GM23338 (cell line): ENCODE data around the gene CDC45. TPM values are rescaled to one million over a fixed set of nuclear protein-coding genes. Genes with fewer than 3 reads are reported as not detected.

Source experiments
- ATAC-seq: fragments of 200-7000 bp; cut with Tn5 transposase; 3 replicates; pipeline ENCODE4 v1.9.1; 2020
- DNase-seq: peaks from one replicate; pipeline ENCODE4 v3.0.0-alpha.2; 2015; ENCODE audit warnings: low spot score
- H2AFZ ChIP-seq: fragments of 200-600 bp; sonication (generic); 2 replicates; pipeline ENCODE4 v1.8.0; 2016; ENCODE audit warnings: antibody characterized with exemption, mild to moderate bottlenecking, moderate library complexity
- H3F3A ChIP-seq: fragments of 200-600 bp; sonication (generic); replicated peaks from 2 replicates; pipeline ENCODE4 v1.8.0; 2017; ENCODE audit warnings: antibody characterized with exemption, mixed run types, low read depth
- H3K27ac ChIP-seq: fragments of 200-600 bp; sonication (generic); 2 replicates; pipeline ENCODE4 v1.6.1; 2016; ENCODE audit warnings: low read depth
- H3K27me3 ChIP-seq: fragments of 200-600 bp; sonication (generic); 2 replicates; pipeline ENCODE4 v1.8.0; 2016; ENCODE audit warnings: mild to moderate bottlenecking, mixed run types, moderate library complexity; ENCODE audit not compliant: insufficient read depth
- H3K36me3 ChIP-seq: fragments of 200-600 bp; sonication (generic); 2 replicates; pipeline ENCODE4 v1.8.0; 2016; ENCODE audit warnings: mild to moderate bottlenecking; ENCODE audit not compliant: insufficient read depth
- H3K4me1 ChIP-seq: fragments of 200-600 bp; sonication (generic); 2 replicates; pipeline ENCODE4 v1.8.0; 2016; ENCODE audit warnings: mild to moderate bottlenecking, moderate library complexity; ENCODE audit not compliant: insufficient read depth
- H3K4me2 ChIP-seq: fragments of 200-600 bp; sonication (generic); 2 replicates; pipeline ENCODE4 v1.7.1; 2017; ENCODE audit warnings: mixed run types
- H3K4me3 ChIP-seq: fragments of 200-600 bp; sonication (generic); 2 replicates; pipeline ENCODE4 v1.6.1; 2016; ENCODE audit warnings: mixed run types
- H3K79me2 ChIP-seq: fragments of 200-600 bp; sonication (generic); replicated peaks from 2 replicates; pipeline ENCODE4 v1.8.0; 2017; ENCODE audit warnings: mild to moderate bottlenecking; ENCODE audit not compliant: insufficient read depth
- H3K9me2 ChIP-seq: fragments of 200-600 bp; sonication (generic); 2 replicates; pipeline ENCODE4 v1.8.0; 2017; ENCODE audit not compliant: insufficient read depth
- H4K20me1 ChIP-seq: fragments of 200-600 bp; sonication (generic); replicated peaks from 2 replicates; pipeline ENCODE4 v1.8.0; 2017; ENCODE audit warnings: mild to moderate bottlenecking; ENCODE audit not compliant: insufficient read depth
- H3K27ac Mint-ChIP-seq: 2 replicates; pipeline ENCODE4 v1.8.0; 2020; ENCODE audit warnings: inconsistent platforms, mild to moderate bottlenecking, moderate library complexity, mixed read lengths
- H3K27me3 Mint-ChIP-seq: 3 replicates; pipeline ENCODE4 v1.8.0; 2022; ENCODE audit warnings: low read depth, mild to moderate bottlenecking, moderate library complexity, mixed read lengths, inconsistent platforms; ENCODE audit not compliant: insufficient read depth, poor library complexity
- H3K36me3 Mint-ChIP-seq: 3 replicates; pipeline ENCODE4 v1.8.0; 2021; ENCODE audit warnings: low read depth, mild to moderate bottlenecking, inconsistent platforms, moderate library complexity, mixed read lengths
- H3K4me1 Mint-ChIP-seq: 3 replicates; pipeline ENCODE4 v1.8.0; 2020; ENCODE audit warnings: mild to moderate bottlenecking, inconsistent platforms, mixed read lengths
- H3K4me3 Mint-ChIP-seq: 3 replicates; pipeline ENCODE4 v1.8.0; 2021; ENCODE audit warnings: moderate library complexity, mild to moderate bottlenecking, inconsistent platforms, mixed read lengths
- H3K9me3 Mint-ChIP-seq: 3 replicates; pipeline ENCODE4 v1.8.0; 2020; ENCODE audit warnings: moderate library complexity, mild to moderate bottlenecking, inconsistent platforms, mixed read lengths
- CTCF ChIP-seq, 2 experiments: fragments of 200-600 bp in 1 of 2; sonication (generic) in 1 of 2; conservative IDR thresholded peaks; 2 replicates each; pipeline versions ENCODE4 v1.5.1 to v1.6.1; 2016 to 2017; ENCODE audit warnings: antibody characterized with exemption in 2 of 2, low read depth in 2 of 2, mild to moderate bottlenecking in 2 of 2, moderate library complexity in 1 of 2
- EZH2 ChIP-seq: fragments of 200-600 bp; sonication (generic); IDR thresholded peaks from one replicate; pipeline ENCODE4 v1.8.0; 2017; ENCODE audit warnings: antibody characterized with exemption, mild to moderate bottlenecking, low read depth; ENCODE audit not compliant: unreplicated experiment
- EZH2phosphoT487 ChIP-seq: fragments of 200-600 bp; sonication (generic); IDR thresholded peaks from one replicate; pipeline ENCODE4 v1.8.1; 2018; ENCODE audit warnings: antibody characterized with exemption; ENCODE audit not compliant: unreplicated experiment
- JUNB ChIP-seq: IDR thresholded peaks from one replicate; pipeline ENCODE4 v1.6.1; 2016; ENCODE audit warnings: antibody characterized with exemption; ENCODE audit not compliant: unreplicated experiment
- NANOG ChIP-seq: IDR thresholded peaks from 2 replicates; pipeline ENCODE4 v1.6.1; 2016; ENCODE audit warnings: antibody characterized with exemption, borderline replicate concordance
- POLR2AphosphoS5 ChIP-seq: IDR thresholded peaks from 2 replicates; pipeline ENCODE4 v1.6.1; 2016; ENCODE audit warnings: antibody characterized with exemption, low read depth
- STAT1 ChIP-seq: IDR thresholded peaks from one replicate; pipeline ENCODE4 v1.6.1; 2016; ENCODE audit warnings: antibody characterized with exemption; ENCODE audit not compliant: unreplicated experiment
- ZNF114 ChIP-seq: fragments of 250-450 bp; sonication (Bioruptor Pico); IDR thresholded peaks from 2 replicates; pipeline ENCODE4 v1.5.0; 2020; ENCODE audit warnings: mild to moderate bottlenecking, moderate library complexity
- ZNF331 ChIP-seq: fragments of 250-450 bp; sonication (Bioruptor Pico); IDR thresholded peaks from 2 replicates; pipeline ENCODE4 v1.5.0; 2020; ENCODE audit warnings: low read depth, mild to moderate bottlenecking, moderate library complexity
- polyA plus RNA-seq: library from polyadenylated mRNA; unstranded; fragments of >200 nt; fragmentation: Nextera tagmentation; extraction: Ambion mirVana; gene quantifications from 2 replicates; pipeline ENCODE4 v1.2.1, GENCODE V29; 2016
- total RNA-seq: library from RNA; depleted of rRNA; stranded (reverse); fragments of >200 nt; shearing (Covaris generic); gene quantifications from 2 replicates; pipeline ENCODE4 v1.2.3, GENCODE V29; 2014
- TF ChIP-seq, protein P1 (sequence below): IDR thresholded peaks from 2 replicates; pipeline ENCODE4 v1.6.1; 2016; ENCODE audit warnings: antibody characterized with exemption

CDC45 gene
- total and polyA plus RNA-seq, 2 experiments from 2014 or later = 29.0 to 30.3 TPM

- peak; percentile 77 for ATAC-seq
- DNase-seq = peak; percentile 86
- peaks cover 15% of the 10 kb centered on the region for H3K27me3 Mint-ChIP-seq
Observed at GRCh38 chr22:19446603-19447329, 33.0 kb upstream of the CDC45 start.

DNA sequence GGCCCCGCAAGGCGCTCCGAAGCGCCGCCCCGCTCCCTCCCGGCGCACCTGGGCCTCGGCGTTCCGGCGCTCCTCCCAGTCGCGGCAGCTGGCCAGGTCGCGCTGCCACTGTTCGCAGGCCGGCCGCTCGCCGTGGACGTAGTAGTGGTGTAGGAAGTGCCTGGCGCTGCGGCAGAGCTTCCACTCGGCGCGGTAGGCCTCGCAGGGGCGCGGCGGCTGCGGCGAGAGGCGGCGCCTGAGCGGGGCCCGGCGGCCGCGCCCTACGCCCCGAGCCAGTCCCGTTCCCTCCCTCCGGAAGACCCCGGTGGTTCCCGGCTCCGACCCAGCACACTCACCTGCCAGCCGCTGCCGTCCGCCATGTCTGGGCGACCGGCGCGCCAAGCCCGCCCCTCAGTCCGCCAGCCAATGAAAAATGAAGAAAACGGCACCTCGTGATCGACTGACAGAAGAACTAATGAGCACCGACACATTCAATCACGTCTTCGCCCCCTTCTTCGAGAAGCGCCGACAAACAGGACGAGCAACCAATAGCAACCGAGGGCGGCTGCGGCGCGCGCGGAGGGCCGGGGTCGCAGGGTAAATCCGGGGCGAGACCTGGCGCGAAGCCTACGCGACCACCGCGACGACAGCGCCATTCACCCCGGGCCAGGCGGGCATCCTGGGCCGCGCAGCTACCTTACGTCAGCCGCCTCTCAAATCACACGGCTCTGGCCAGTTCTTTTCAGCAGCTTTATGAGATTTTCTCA is 32.2 kb upstream of the CDC45 start, which contains the start of gene C22orf39:
C22orf39 (minus strand) TSS at position 382 of the 746 bp plus-strand sequence; CDS start at position 359, 23 bp downstream.
- peak within 1 kb of the TSS; percentile 77 for H3K4me3 ChIP-seq
- Mint-ChIP-seq H3K27me3 (peaks cover 14% of the 10 kb centered on the region), H3K36me3 (peaks cover 51% of the 10 kb centered on the region), H3K4me3 (peak within 1 kb of the TSS; percentile 91), H3K27ac (peak within 1 kb of the TSS; percentile 85), H3K4me1 (peaks cover 17% of the 10 kb centered on the region), H3K9me3 (no peaks in the 10 kb centered on the region; the same call in 2 of the 3 replicates)
- ATAC-seq = peak; percentile 84
- peaks cover 31% of the 10 kb centered on the region for H3K79me2 ChIP-seq
- DNase-seq = peak; percentile 98
- H3K4me2 ChIP-seq = peak within 1 kb of the TSS; percentile 91
- H3K4me1 ChIP-seq = peaks cover 12% of the 10 kb centered on the region; the same call in 1 of the 2 replicates
- peaks cover 11% of the 10 kb centered on the region; the same call in 1 of the 2 replicates for H3F3A ChIP-seq
- peak within 1 kb of the TSS; percentile 93 for H3K27ac ChIP-seq
- peaks cover 8% of the 10 kb centered on the region for H3K27me3 ChIP-seq
- peak within 1 kb of the TSS; percentile 93 for H2AFZ ChIP-seq
- peaks cover 44% of the 10 kb centered on the region for H4K20me1 ChIP-seq
- no peaks in the 10 kb centered on the region for H3K9me2 ChIP-seq
- H3K36me3 ChIP-seq = peaks cover 2% of the 10 kb centered on the region
- no peak for TF ChIP-seq ZNF114 (CRISPR knock-in tag)
- TF ChIP-seq POLR2AphosphoS5 = peak; percentile 73

More at GRCh38 chr22:19446603-19447329, 33.0 kb upstream of the CDC45 start:
- H3K4me1 ChIP-seq = peaks cover 12% of the 10 kb centered on the region; the same call in 1 of the 2 replicates
- H3K27ac ChIP-seq = peak overlapping the region; percentile 64; the same call in 1 of the 2 replicates
- TF ChIP-seq EZH2phosphoT487 (no peak), NANOG (no peak), EZH2 (no peak), CTCF (conservative IDR thresholded peaks at IDR 0.05; ENCODE audit: low read depth in 2 of 2) (no peak), ZNF331 (no peak), STAT1 (no peak), POLR2AphosphoS5 (no peak), JUNB (no peak)
- TF ChIP-seq, protein P1, sequence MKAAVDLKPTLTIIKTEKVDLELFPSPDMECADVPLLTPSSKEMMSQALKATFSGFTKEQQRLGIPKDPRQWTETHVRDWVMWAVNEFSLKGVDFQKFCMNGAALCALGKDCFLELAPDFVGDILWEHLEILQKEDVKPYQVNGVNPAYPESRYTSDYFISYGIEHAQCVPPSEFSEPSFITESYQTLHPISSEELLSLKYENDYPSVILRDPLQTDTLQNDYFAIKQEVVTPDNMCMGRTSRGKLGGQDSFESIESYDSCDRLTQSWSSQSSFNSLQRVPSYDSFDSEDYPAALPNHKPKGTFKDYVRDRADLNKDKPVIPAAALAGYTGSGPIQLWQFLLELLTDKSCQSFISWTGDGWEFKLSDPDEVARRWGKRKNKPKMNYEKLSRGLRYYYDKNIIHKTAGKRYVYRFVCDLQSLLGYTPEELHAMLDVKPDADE = no peak
- H2AFZ ChIP-seq = no peak overlapping the region
- H3K79me2 ChIP-seq = peaks cover 36% of the 10 kb centered on the region
- peaks cover 51% of the 10 kb centered on the region for H4K20me1 ChIP-seq
- Mint-ChIP-seq H3K27ac (peak overlapping the region; percentile 82), H3K36me3 (peaks cover 49% of the 10 kb centered on the region), H3K4me3 (peak overlapping the region; percentile 91), H3K9me3 (no peaks in the 10 kb centered on the region; the same call in 2 of the 3 replicates), H3K4me1 (peaks cover 17% of the 10 kb centered on the region)
- peak overlapping the region; percentile 90 for H3K4me2 ChIP-seq
- no peaks in the 10 kb centered on the region for H3K9me2 ChIP-seq
- H3K36me3 ChIP-seq = no peaks in the 10 kb centered on the region; the same call in 1 of the 2 replicates
- H3K27me3 ChIP-seq = peaks cover 8% of the 10 kb centered on the region
- peak overlapping the region; percentile 77 for H3K4me3 ChIP-seq
- peaks cover 11% of the 10 kb centered on the region; the same call in 1 of the 2 replicates for H3F3A ChIP-seq
